Natural killer cell (primary cell): ENCODE measurements around the gene P4HB. TPM values are rescaled to one million over a fixed set of nuclear protein-coding genes. Genes with fewer than 3 reads are reported as not detected.

ENCODE experiments used
- ATAC-seq, 3 donors: fragments of 150-1000 bp in 2 of 3; fragments of 200-7000 bp in 1 of 3; cut with Tn5 transposase; 1 replicate in 1 of 3; 2 replicates in 2 of 3; pipeline ENCODE4 v1.10.0; 2021; ENCODE audit warnings: mild to moderate bottlenecking in 2 of 3, moderate library complexity in 2 of 3
- DNase-seq, 2 donors: peaks; one replicate each; pipeline versions ENCODE4 v3.0.0 to v3.0.0-alpha.2; 2013 to 2021; ENCODE audit warnings: mixed read lengths in 1 of 2
- H3K27ac ChIP-seq: one replicate; pipeline ENCODE4 v1.5.1; 2013; ENCODE audit warnings: mild to moderate bottlenecking, low read length
- H3K27me3 ChIP-seq: one replicate; pipeline ENCODE4 v1.6.1; 2013; ENCODE audit warnings: low read length; ENCODE audit not compliant: control insufficient read depth, insufficient read depth
- H3K36me3 ChIP-seq: one replicate; pipeline ENCODE4 v1.6.1; 2013; ENCODE audit warnings: low read length; ENCODE audit not compliant: control insufficient read depth, insufficient read depth
- H3K4me1 ChIP-seq: one replicate; pipeline ENCODE4 v1.6.1; 2013; ENCODE audit warnings: low read length; ENCODE audit not compliant: control insufficient read depth, insufficient read depth
- H3K4me3 ChIP-seq: one replicate; pipeline ENCODE4 v1.5.1; 2013; ENCODE audit warnings: low read length
- H3K9me3 ChIP-seq: one replicate; pipeline ENCODE4 v1.6.1; 2013; ENCODE audit warnings: low read length; ENCODE audit not compliant: control insufficient read depth, insufficient read depth
- H3K27ac Mint-ChIP-seq, 2 donors: one replicate each; pipeline ENCODE4 v1.8.0; 2022; ENCODE audit warnings: mild to moderate bottlenecking in 2 of 2, mixed read lengths in 2 of 2, moderate library complexity in 1 of 2
- H3K27me3 Mint-ChIP-seq, 2 donors: one replicate each; pipeline ENCODE4 v1.8.0; 2022; ENCODE audit warnings: low read depth in 2 of 2, mixed read lengths in 2 of 2
- H3K36me3 Mint-ChIP-seq: one replicate; pipeline ENCODE4 v1.8.0; 2022; ENCODE audit warnings: mixed read lengths
- H3K4me1 Mint-ChIP-seq, 2 donors: one replicate each; pipeline ENCODE4 v1.8.0; 2022; ENCODE audit warnings: mixed read lengths in 2 of 2
- H3K4me3 Mint-ChIP-seq: one replicate; pipeline ENCODE4 v1.8.0; 2022; ENCODE audit warnings: mild to moderate bottlenecking, moderate library complexity, mixed read lengths
- H3K9me3 Mint-ChIP-seq, 2 donors: one replicate each; pipeline ENCODE4 v1.8.0; 2022; ENCODE audit warnings: mixed read lengths in 2 of 2
- CTCF ChIP-seq: fragments of 200-600 bp; IDR thresholded peaks from one replicate; pipeline ENCODE4 v1.8.0; 2022; ENCODE audit warnings: antibody characterized with exemption
- WGBS: methylation state at CpG from one replicate; pipeline ENCODE4 v1.1.7; 2013; ENCODE audit warnings: missing lambda C conversion rate; ENCODE audit not compliant: insufficient coverage; 5-methylcytosine and 5-hydroxymethylcytosine counted together
- intact Hi-C: fragments of 100-400 bp; cut with micrococcal nuclease; formaldehyde crosslinking; loops from one replicate; pipeline ENCODE4 v1.14.2; 2022
- total RNA-seq, 4 donors: library from RNA; stranded (reverse); fragments of 120-200 nt in 1 of 4; gene quantifications; one replicate each; pipeline versions ENCODE4 v1.2.3 to v1.2.4, GENCODE V29; 2013 to 2022

Gene P4HB
- total RNA-seq, 3 donors from 2014 or later (not counting 1 experiment from before 2014, with no cell fraction given), result 334 to 468 (median 386) TPM

GRCh38 chr17:81905424-81905875 lies 45.1 kb upstream of the P4HB start:
- TF ChIP-seq CTCF, result no peak
- WGBS, result 95% methylated on average over 16 of the region's 16 CpGs
- intact Hi-C loops, result no loop called here

GRCh38 chr17:81904600-81905423 lies 44.5 kb upstream of the P4HB start:
- intact Hi-C loops, result no loop called here
- Histone ChIP-seq H3K4me3 (no peak overlapping the region), H3K9me3 (no peaks in the 10 kb centered on the region), H3K4me1 (peaks cover 8% of the 10 kb centered on the region), H3K27me3 (peaks cover 8% of the 10 kb centered on the region), H3K36me3 (peaks cover 23% of the 10 kb centered on the region), H3K27ac (no peak overlapping the region)
- WGBS, result 96% methylated on average over 27 of the region's 28 CpGs
- ATAC-seq (no peak), DNase-seq (no peak)
- H3K27me3 Mint-ChIP-seq, result peaks cover 7 to 8% of the 10 kb centered on the region in 2 donors
- TF ChIP-seq CTCF, result no peak
- no peak overlapping the region for H3K27ac Mint-ChIP-seq
- no peaks in the 10 kb centered on the region for H3K9me3 Mint-ChIP-seq
- H3K4me3 Mint-ChIP-seq, result no peak overlapping the region
- H3K4me1 Mint-ChIP-seq, result peaks cover 0 to under 1% of the 10 kb centered on the region in 2 donors
- no peaks in the 10 kb centered on the region for H3K36me3 Mint-ChIP-seq

More at GRCh38 chr17:81905424-81905875, 45.1 kb upstream of the P4HB start:
- no peak for DNase-seq
- H3K36me3 Mint-ChIP-seq, result no peaks in the 10 kb centered on the region
- ATAC-seq, result no peak
- H3K9me3 Mint-ChIP-seq, result no peaks in the 10 kb centered on the region
- peaks cover 7 to 8% of the 10 kb centered on the region in 2 donors for H3K27me3 Mint-ChIP-seq
- Histone ChIP-seq H3K27ac (no peak overlapping the region), H3K4me1 (peaks cover 14% of the 10 kb centered on the region), H3K36me3 (peaks cover 22% of the 10 kb centered on the region), H3K4me3 (no peak overlapping the region), H3K27me3 (peaks cover 8% of the 10 kb centered on the region), H3K9me3 (no peaks in the 10 kb centered on the region)
- H3K4me1 Mint-ChIP-seq, result peaks cover 0 to 7% of the 10 kb centered on the region in 2 donors
- no peak overlapping the region for H3K4me3 Mint-ChIP-seq
- H3K27ac Mint-ChIP-seq, result no peak overlapping the region

GRCh38 chr17:81903896-81904599 lies 43.7 kb upstream of the P4HB start:
- intact Hi-C loops, result no loop called here
- Mint-ChIP-seq H3K27me3 (peaks cover 7 to 8% of the 10 kb centered on the region in 2 donors), H3K4me1 (no peaks in the 10 kb centered on the region), H3K4me3 (no peak overlapping the region), H3K36me3 (no peaks in the 10 kb centered on the region), H3K9me3 (no peaks in the 10 kb centered on the region), H3K27ac (no peak overlapping the region)
- Histone ChIP-seq H3K4me3 (no peak overlapping the region), H3K27ac (no peak overlapping the region), H3K9me3 (no peaks in the 10 kb centered on the region), H3K36me3 (peaks cover 30% of the 10 kb centered on the region), H3K27me3 (peaks cover 8% of the 10 kb centered on the region), H3K4me1 (peaks cover 5% of the 10 kb centered on the region)
- no peak for DNase-seq
- no peak for TF ChIP-seq CTCF
- WGBS, result 97% methylated on average over 24 of the region's 24 CpGs
- no peak for ATAC-seq
